ENCODE data around the gene PLAAT1. TPM values are rescaled to one million over a fixed set of nuclear protein-coding genes. Genes with fewer than 3 reads are reported as not detected.

PLAAT1 gene
- total and polyA plus RNA-seq, 10 of the 15 experiments (the other 5 are each of a cell fraction or from before 2014, with no cell fraction given) = not detected

DNA sequence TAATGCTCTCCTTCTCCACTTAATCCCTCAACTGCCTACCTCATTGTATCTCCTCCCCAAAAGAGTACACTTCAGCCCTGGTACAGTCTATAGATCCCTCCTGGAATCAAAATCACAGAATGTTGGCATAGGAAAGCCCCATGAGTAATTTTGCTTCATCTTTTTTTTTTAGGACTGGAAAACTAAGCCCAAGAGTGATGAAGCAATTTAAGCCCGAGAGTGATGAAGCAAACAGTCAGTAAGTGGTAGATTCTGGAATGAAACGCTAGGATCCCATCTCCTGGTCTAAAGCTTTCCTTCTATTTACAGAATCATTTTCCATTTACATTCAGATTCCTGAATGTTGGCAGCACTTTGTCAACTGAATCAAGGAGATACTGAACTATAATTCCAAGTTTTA lies 29.8 kb upstream of the PLAAT1 start (continued):
- TF ChIP-seq CUX1 (IDR thresholded peaks at IDR 0.05; ENCODE audit: insufficient replicate concordance, low read depth, low read length) = no peak
- TF ChIP-seq, protein P1, sequence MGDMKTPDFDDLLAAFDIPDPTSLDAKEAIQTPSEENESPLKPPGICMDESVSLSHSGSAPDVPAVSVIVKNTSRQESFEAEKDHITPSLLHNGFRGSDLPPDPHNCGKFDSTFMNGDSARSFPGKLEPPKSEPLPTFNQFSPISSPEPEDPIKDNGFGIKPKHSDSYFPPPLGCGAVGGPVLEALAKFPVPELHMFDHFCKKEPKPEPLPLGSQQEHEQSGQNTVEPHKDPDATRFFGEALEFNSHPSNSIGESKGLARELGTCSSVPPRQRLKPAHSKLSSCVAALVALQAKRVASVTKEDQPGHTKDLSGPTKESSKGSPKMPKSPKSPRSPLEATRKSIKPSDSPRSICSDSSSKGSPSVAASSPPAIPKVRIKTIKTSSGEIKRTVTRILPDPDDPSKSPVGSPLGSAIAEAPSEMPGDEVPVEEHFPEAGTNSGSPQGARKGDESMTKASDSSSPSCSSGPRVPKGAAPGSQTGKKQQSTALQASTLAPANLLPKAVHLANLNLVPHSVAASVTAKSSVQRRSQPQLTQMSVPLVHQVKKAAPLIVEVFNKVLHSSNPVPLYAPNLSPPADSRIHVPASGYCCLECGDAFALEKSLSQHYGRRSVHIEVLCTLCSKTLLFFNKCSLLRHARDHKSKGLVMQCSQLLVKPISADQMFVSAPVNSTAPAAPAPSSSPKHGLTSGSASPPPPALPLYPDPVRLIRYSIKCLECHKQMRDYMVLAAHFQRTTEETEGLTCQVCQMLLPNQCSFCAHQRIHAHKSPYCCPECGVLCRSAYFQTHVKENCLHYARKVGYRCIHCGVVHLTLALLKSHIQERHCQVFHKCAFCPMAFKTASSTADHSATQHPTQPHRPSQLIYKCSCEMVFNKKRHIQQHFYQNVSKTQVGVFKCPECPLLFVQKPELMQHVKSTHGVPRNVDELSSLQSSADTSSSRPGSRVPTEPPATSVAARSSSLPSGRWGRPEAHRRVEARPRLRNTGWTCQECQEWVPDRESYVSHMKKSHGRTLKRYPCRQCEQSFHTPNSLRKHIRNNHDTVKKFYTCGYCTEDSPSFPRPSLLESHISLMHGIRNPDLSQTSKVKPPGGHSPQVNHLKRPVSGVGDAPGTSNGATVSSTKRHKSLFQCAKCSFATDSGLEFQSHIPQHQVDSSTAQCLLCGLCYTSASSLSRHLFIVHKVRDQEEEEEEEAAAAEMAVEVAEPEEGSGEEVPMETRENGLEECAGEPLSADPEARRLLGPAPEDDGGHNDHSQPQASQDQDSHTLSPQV (IDR thresholded peaks at IDR 0.05) = no peak
- TF ChIP-seq, protein P2, sequence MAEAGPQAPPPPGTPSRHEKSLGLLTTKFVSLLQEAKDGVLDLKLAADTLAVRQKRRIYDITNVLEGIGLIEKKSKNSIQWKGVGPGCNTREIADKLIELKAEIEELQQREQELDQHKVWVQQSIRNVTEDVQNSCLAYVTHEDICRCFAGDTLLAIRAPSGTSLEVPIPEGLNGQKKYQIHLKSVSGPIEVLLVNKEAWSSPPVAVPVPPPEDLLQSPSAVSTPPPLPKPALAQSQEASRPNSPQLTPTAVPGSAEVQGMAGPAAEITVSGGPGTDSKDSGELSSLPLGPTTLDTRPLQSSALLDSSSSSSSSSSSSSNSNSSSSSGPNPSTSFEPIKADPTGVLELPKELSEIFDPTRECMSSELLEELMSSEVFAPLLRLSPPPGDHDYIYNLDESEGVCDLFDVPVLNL (IDR thresholded peaks at IDR 0.05; ENCODE audit: low read depth, low read length) = no peak
- no peak for TF ChIP-seq IKZF2 (IDR thresholded peaks at IDR 0.05)
- no peak for TF ChIP-seq TCF3 (IDR thresholded peaks at IDR 0.05; ENCODE audit: borderline replicate concordance, insufficient read depth, low read depth, low read length)
- no peak for TF ChIP-seq SIN3A (IDR thresholded peaks at IDR 0.05; ENCODE audit: low read depth, low read length)
- no peak for TF ChIP-seq USF2 (IDR thresholded peaks at IDR 0.05; ENCODE audit: borderline replicate concordance, low read depth, low read length)
- no peak for TF ChIP-seq HDAC6 (IDR thresholded peaks at IDR 0.05; ENCODE audit: unreplicated experiment)
- TF ChIP-seq, protein P3, sequence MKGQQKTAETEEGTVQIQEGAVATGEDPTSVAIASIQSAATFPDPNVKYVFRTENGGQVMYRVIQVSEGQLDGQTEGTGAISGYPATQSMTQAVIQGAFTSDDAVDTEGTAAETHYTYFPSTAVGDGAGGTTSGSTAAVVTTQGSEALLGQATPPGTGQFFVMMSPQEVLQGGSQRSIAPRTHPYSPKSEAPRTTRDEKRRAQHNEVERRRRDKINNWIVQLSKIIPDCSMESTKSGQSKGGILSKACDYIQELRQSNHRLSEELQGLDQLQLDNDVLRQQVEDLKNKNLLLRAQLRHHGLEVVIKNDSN (IDR thresholded peaks at IDR 0.05; ENCODE audit: borderline replicate concordance, extremely low read length, insufficient read depth, low read depth, low read length) = no peak
- TF ChIP-seq LARP7 (IDR thresholded peaks at IDR 0.05) = no peak
- TF ChIP-seq DPF2 (IDR thresholded peaks at IDR 0.05) = no peak
- TF ChIP-seq CEBPB (IDR thresholded peaks at IDR 0.05; ENCODE audit: borderline replicate concordance in 1 of 2, low read depth in 2 of 2, low read length in 2 of 2) = no peak
- TF ChIP-seq, protein P4, sequence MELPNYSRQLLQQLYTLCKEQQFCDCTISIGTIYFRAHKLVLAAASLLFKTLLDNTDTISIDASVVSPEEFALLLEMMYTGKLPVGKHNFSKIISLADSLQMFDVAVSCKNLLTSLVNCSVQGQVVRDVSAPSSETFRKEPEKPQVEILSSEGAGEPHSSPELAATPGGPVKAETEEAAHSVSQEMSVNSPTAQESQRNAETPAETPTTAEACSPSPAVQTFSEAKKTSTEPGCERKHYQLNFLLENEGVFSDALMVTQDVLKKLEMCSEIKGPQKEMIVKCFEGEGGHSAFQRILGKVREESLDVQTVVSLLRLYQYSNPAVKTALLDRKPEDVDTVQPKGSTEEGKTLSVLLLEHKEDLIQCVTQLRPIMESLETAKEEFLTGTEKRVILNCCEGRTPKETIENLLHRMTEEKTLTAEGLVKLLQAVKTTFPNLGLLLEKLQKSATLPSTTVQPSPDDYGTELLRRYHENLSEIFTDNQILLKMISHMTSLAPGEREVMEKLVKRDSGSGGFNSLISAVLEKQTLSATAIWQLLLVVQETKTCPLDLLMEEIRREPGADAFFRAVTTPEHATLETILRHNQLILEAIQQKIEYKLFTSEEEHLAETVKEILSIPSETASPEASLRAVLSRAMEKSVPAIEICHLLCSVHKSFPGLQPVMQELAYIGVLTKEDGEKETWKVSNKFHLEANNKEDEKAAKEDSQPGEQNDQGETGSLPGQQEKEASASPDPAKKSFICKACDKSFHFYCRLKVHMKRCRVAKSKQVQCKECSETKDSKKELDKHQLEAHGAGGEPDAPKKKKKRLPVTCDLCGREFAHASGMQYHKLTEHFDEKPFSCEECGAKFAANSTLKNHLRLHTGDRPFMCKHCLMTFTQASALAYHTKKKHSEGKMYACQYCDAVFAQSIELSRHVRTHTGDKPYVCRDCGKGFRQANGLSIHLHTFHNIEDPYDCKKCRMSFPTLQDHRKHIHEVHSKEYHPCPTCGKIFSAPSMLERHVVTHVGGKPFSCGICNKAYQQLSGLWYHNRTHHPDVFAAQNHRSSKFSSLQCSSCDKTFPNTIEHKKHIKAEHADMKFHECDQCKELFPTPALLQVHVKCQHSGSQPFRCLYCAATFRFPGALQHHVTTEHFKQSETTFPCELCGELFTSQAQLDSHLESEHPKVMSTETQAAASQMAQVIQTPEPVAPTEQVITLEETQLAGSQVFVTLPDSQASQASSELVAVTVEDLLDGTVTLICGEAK (IDR thresholded peaks at IDR 0.05; ENCODE audit: borderline replicate concordance) = no peak

All from GM12878 (cell line).